ENCODE results near the gene PIGL. TPM values are rescaled to one million over a fixed set of nuclear protein-coding genes. Genes with fewer than 3 reads are reported as not detected.
A peak's percentile ranks its signal among the peaks of the same experiment; 100 is the strongest.

Gene PIGL
- total RNA-seq, 4 donors from 2014 or later: 60.9 to 142 (median 101) TPM

DNA sequence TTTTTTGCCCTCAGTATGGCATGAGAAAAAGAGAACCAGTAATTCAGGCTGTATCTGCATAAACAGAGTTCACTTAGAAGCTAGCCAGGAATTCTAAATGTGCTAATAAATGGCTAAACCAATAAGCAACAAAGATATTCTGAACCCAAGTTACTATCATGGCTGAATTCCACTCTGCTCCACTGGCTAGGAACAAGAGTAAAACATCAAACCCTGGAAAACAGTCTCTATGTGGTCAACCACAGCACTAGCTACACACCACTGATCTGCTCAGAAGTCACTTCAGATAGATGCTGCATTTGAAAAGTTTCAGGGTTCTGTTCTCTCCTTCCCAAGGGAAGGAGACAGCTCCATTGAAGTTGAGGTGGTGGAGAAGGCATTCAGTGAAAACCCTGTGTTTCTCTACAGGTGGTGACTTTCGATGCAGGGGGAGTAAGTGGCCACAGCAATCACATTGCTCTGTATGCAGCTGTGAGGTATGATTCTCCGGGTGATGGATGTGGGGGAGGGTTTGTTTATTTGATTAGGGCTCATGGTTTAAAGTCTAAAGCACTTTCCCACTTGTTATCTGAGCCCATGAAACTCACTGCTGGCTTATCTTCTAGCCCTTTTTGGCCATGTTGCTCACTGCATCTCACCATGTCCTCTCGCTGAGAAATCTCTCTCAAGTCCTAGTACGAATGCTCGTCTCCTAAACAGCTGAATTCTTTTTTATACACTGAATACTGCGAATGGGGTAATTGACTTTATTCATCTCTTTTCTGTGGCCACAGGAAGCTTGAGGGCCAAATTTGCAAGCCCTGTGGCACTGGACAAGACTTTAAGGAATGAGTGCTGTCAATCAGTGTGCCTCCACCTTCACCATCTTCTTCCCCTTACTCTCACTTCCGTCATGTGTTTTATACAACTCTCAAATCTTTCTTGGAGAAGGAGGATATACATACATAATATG lies 96.4 kb downstream of the PIGL start:
- DNase-seq: no peak
- Histone ChIP-seq H3K27ac (peak overlapping the region in 1 of 4 donors; percentile 38), H3K4me3 (no peak overlapping the region), H3K36me3 (no peaks in the 10 kb centered on the region), H3K4me1 (peaks cover 0 to 10% (median 7%) of the 10 kb centered on the region in 4 donors), H3K9me3 (no peaks in the 10 kb centered on the region), H3K27me3 (no peaks in the 10 kb centered on the region)
- 66 to 77% methylated on average over 6 to 7 of the region's 7 CpGs for WGBS, 2 donors (ENCODE audit: low coverage in 1 of 2)
- TF ChIP-seq, protein P1, sequence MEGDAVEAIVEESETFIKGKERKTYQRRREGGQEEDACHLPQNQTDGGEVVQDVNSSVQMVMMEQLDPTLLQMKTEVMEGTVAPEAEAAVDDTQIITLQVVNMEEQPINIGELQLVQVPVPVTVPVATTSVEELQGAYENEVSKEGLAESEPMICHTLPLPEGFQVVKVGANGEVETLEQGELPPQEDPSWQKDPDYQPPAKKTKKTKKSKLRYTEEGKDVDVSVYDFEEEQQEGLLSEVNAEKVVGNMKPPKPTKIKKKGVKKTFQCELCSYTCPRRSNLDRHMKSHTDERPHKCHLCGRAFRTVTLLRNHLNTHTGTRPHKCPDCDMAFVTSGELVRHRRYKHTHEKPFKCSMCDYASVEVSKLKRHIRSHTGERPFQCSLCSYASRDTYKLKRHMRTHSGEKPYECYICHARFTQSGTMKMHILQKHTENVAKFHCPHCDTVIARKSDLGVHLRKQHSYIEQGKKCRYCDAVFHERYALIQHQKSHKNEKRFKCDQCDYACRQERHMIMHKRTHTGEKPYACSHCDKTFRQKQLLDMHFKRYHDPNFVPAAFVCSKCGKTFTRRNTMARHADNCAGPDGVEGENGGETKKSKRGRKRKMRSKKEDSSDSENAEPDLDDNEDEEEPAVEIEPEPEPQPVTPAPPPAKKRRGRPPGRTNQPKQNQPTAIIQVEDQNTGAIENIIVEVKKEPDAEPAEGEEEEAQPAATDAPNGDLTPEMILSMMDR (IDR thresholded peaks at IDR 0.05): no peak
- TF ChIP-seq POLR2AphosphoS5 (IDR thresholded peaks at IDR 0.05) (no peak), POLR2A (IDR thresholded peaks at IDR 0.05) (no peak), EP300 (IDR thresholded peaks at IDR 0.05; ENCODE audit: low read depth) (no peak)
- in situ Hi-C loops (cut with MboI; ENCODE audit: low pct_ligation_motif_present in 1 of 4, low pct_unique_long_range_greater_than_20kb in 1 of 4, low sequenced_read_pairs in 3 of 4): no loop called here
- intact Hi-C loops (cut with DNase I; ENCODE audit: low total_unique reads): no loop called here

DNA sequence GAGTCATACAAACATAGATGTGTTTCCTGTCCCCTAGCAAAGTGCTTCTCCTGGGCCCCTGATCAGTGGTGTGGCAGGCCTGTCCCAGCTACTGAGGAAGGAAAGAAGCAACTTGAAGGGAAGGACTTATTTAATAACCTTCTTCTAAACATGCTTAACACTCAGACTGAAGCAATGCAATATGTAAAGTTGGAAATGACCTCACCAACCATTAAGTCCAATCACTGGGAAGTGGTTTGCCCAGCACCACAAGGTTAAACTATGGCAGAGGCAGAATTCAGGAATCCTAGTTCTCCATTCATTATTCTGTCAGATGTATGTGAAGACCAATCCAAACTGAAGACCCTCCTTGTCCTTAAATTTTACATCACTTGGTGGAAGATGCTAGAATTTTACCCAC lies 97.2 kb downstream of the PIGL start:
- no peaks in the 10 kb centered on the region for H3K36me3 ChIP-seq
- H3K27ac ChIP-seq: no peak overlapping the region

DNA sequence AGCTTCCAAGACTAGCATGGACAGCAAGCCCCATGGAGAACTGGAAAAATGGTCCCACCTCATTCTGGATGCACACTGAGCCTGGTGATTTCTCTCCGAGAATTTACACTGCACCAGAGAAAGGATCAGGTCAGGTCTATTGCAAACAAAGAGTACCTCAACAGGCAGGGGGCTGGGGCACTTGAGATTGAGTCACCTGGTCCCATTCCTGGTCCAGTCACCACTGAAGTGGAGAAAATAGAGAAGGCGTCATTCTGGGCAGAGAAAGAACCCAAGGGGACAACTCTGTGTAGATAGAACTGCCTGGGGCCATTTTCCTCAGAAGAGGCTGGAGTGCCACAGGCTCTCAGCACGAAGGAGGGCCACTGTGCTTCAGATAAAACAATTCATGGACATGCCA lies 97.8 kb downstream of the PIGL start:
- WGBS, 2 donors (ENCODE audit: low coverage in 1 of 2): 98% methylated on average over 3 of the region's 3 CpGs; no CpG with 5 or more reads in 1 of the 2 donors
- in situ Hi-C loops (cut with MboI; ENCODE audit: low pct_ligation_motif_present in 1 of 4, low pct_unique_long_range_greater_than_20kb in 1 of 4, low sequenced_read_pairs in 3 of 4) (no loop called here), intact Hi-C loops (cut with DNase I; ENCODE audit: low total_unique reads) (no loop called here)
- H3K27ac ChIP-seq: no peak overlapping the region
- TF ChIP-seq POLR2AphosphoS5 (IDR thresholded peaks at IDR 0.05): no peak
- no peak for TF ChIP-seq EP300 (IDR thresholded peaks at IDR 0.05; ENCODE audit: low read depth)
- TF ChIP-seq, protein P1 (IDR thresholded peaks at IDR 0.05): no peak
- TF ChIP-seq POLR2A (IDR thresholded peaks at IDR 0.05): no peak
- peaks cover 0 to 10% (median 7%) of the 10 kb centered on the region in 4 donors for H3K4me1 ChIP-seq
- H3K27me3 ChIP-seq: no peaks in the 10 kb centered on the region
- no peaks in the 10 kb centered on the region for H3K36me3 ChIP-seq
- no peaks in the 10 kb centered on the region for H3K9me3 ChIP-seq
- DNase-seq: no peak
- no peak overlapping the region for H3K4me3 ChIP-seq

More for the DNA sequence above, 97.2 kb downstream of the PIGL start:
- intact Hi-C loops (cut with DNase I; ENCODE audit: low total_unique reads): no loop called here
- Histone ChIP-seq H3K27me3 (no peaks in the 10 kb centered on the region), H3K4me1 (peaks cover 0 to 10% (median 7%) of the 10 kb centered on the region in 4 donors), H3K4me3 (no peak overlapping the region), H3K9me3 (no peaks in the 10 kb centered on the region)
- TF ChIP-seq EP300 (IDR thresholded peaks at IDR 0.05; ENCODE audit: low read depth) (no peak), POLR2A (IDR thresholded peaks at IDR 0.05) (no peak), POLR2AphosphoS5 (IDR thresholded peaks at IDR 0.05) (no peak)
- TF ChIP-seq, protein P1 (IDR thresholded peaks at IDR 0.05): no peak
- in situ Hi-C loops (cut with MboI; ENCODE audit: low pct_ligation_motif_present in 1 of 4, low pct_unique_long_range_greater_than_20kb in 1 of 4, low sequenced_read_pairs in 3 of 4): no loop called here
- no peak for DNase-seq

DNA sequence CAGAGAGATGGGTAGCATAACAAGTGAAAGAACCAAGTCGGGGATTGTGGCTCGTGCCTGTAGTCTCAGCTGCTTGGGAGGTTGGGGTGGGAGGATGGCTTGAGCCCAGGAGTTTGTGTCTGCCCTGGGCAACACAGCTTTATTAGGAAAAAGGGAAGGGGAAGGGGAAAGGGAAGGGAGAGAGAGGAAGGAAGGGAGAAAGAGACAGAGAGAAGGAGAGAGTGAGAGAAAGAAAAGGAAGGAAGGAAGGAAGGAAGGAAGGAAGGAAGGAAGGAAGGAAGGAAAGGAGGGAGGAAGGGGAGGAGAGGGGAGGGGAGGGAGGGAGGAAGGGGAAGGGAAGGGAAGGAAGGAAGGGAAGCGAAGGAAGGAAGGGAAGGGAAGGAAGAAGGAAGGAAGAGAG lies 103.0 kb downstream of the PIGL start:
- no peaks in the 10 kb centered on the region for H3K4me1 ChIP-seq
- no peaks in the 10 kb centered on the region for H3K27me3 ChIP-seq
- in situ Hi-C loops (cut with MboI; ENCODE audit: low pct_ligation_motif_present in 1 of 4, low pct_unique_long_range_greater_than_20kb in 1 of 4, low sequenced_read_pairs in 3 of 4) (no loop called here), intact Hi-C loops (cut with DNase I; ENCODE audit: low total_unique reads) (no loop called here)
- TF ChIP-seq POLR2AphosphoS5 (IDR thresholded peaks at IDR 0.05): no peak
- TF ChIP-seq, protein P1 (IDR thresholded peaks at IDR 0.05): no peak
- TF ChIP-seq POLR2A (IDR thresholded peaks at IDR 0.05): no peak
- no peak for TF ChIP-seq EP300 (IDR thresholded peaks at IDR 0.05; ENCODE audit: low read depth)
- no peak overlapping the region for H3K27ac ChIP-seq
- H3K36me3 ChIP-seq: no peaks in the 10 kb centered on the region
- no peak for DNase-seq
- no peak overlapping the region for H3K4me3 ChIP-seq
- 89 to 100% methylated on average over 1 to 3 of the region's 3 CpGs for WGBS, 2 donors (ENCODE audit: low coverage in 1 of 2)
- H3K9me3 ChIP-seq: no peaks in the 10 kb centered on the region

Measured in transverse colon (tissue), 4 donors.